Right lobe of liver (tissue), 6 donors: ENCODE data around the gene TMEM123. TPM values are rescaled to one million over a fixed set of nuclear protein-coding genes. Genes with fewer than 3 reads are reported as not detected.

Experiments used
- ATAC-seq, 4 donors: fragments of 200-7000 bp; cut with Tn5 transposase; one replicate each; pipeline ENCODE4 v1.9.1; 2020; ENCODE audit warnings: mild to moderate bottlenecking in 4 of 4, moderate library complexity in 4 of 4
- DNase-seq, 3 donors: peaks; one replicate each; pipeline ENCODE4 v3.0.0-alpha.2; 2020
- H3K27ac ChIP-seq, 3 donors: fragments of 200-600 bp; one replicate each; pipeline ENCODE4 v1.8.0; 2022
- H3K27me3 ChIP-seq, 2 donors: fragments of 200-600 bp; one replicate each; pipeline ENCODE4 v1.8.0; 2022
- H3K36me3 ChIP-seq, 4 donors: fragments of 200-600 bp; sonication (generic) in 1 of 4; one replicate each; pipeline versions ENCODE4 v1.5.1 to v1.8.0; 2017 to 2022; ENCODE audit warnings: control low read depth in 1 of 4
- H3K4me1 ChIP-seq, 4 donors: fragments of 200-600 bp; sonication (generic) in 1 of 4; one replicate each; pipeline versions ENCODE4 v1.5.1 to v1.8.0; 2017 to 2022; ENCODE audit warnings: control low read depth in 1 of 4
- H3K4me3 ChIP-seq, 3 donors: fragments of 200-600 bp; one replicate each; pipeline ENCODE4 v1.8.0; 2022
- H3K9me3 ChIP-seq, 4 donors: fragments of 200-600 bp; sonication (generic) in 1 of 4; one replicate each; pipeline versions ENCODE4 v1.5.1 to v1.8.0; 2017 to 2022; ENCODE audit warnings: control low read depth in 1 of 4
- POLR2A ChIP-seq: fragments of 450-650 bp; IDR thresholded peaks from one replicate; pipeline ENCODE4 v1.6.1; 2017; ENCODE audit warnings: antibody characterized with exemption, mild to moderate bottlenecking
- WGBS: methylation state at CpG from one replicate; pipeline ENCODE4 v1.1.6; 2018; ENCODE audit warnings: low coverage, low lambda C conversion rate; ENCODE audit not compliant: insufficient coverage; ENCODE audit errors: missing lambda C conversion rate; 5-methylcytosine and 5-hydroxymethylcytosine counted together
- intact Hi-C, 2 donors: fragments of 100-400 bp; cut with DNase I; formaldehyde crosslinking; loops; one replicate each; pipeline versions ENCODE4 v1.11.2 to v1.14.1; 2022
- total RNA-seq, 6 experiments: library from RNA; depleted of rRNA in 2 of 6; stranded (reverse); fragments of >200 nt in 2 of 6; fragmentation: NEBNext Ultra II Directional in 3 of 6; extraction: Animal tissue kit (Norgen Biotek cat#: 25700) in 3 of 6; gene quantifications; one replicate each; pipeline versions ENCODE4 v1.1.0 to v1.2.4, GENCODE V29; 2016 to 2023
- TF ChIP-seq, protein P1 (sequence below), 4 donors: fragments of 200-600 bp in 3 of 4; fragments of 450-650 bp in 1 of 4; IDR thresholded peaks; one replicate each; pipeline versions ENCODE4 v1.5.1 to v1.8.0; 2016 to 2022; ENCODE audit warnings: antibody characterized with exemption in 4 of 4, mild to moderate bottlenecking in 2 of 4
- donor health status: DM: no; HTN: yes; CAD: no.
- donor health status: DM: no; HTN: no; CAD: no.
- donor health status: DM: no; HTN: no; CAD: no.
- donor health status: DM: no; HTN: yes; CAD: no.
- donor health status: DM: no; HTN: yes; CAD: no.

The TMEM123 gene
- total RNA-seq, 6 experiments from 2014 or later = 173 to 557 (median 229) TPM

DNA sequence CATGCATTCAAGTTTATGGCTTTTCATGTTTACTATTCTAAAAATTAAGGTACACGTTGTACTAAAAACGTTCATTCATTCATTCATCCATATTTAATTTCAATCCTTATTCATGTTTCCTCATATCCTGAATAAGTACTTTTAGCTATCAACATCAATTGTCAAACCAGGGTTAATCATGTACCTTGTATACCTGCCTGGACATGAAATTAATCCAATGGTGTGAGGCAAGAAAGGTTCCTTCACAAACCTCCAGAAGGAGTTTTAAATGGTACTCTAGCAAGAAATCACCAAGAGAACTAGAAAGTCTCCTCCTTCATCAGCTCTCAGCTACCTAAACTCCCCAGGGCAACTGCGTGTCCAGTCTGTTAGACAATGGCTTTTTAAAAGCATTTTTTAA lies 33.4 kb downstream of the TMEM123 start:
- Histone ChIP-seq H3K9me3 (no peaks in the 10 kb centered on the region), H3K27ac (no peak overlapping the region), H3K36me3 (no peaks in the 10 kb centered on the region), H3K27me3 (no peaks in the 10 kb centered on the region), H3K4me3 (no peak overlapping the region), H3K4me1 (peaks cover 0 to 17% (median 0%) of the 10 kb centered on the region in 4 donors)
- intact Hi-C loops = no loop called here
- ATAC-seq = no peak
- DNase-seq = no peak
- 85% methylated on average over 3 of the region's 3 CpGs for WGBS
- TF ChIP-seq POLR2A = no peak
- TF ChIP-seq, protein P1, sequence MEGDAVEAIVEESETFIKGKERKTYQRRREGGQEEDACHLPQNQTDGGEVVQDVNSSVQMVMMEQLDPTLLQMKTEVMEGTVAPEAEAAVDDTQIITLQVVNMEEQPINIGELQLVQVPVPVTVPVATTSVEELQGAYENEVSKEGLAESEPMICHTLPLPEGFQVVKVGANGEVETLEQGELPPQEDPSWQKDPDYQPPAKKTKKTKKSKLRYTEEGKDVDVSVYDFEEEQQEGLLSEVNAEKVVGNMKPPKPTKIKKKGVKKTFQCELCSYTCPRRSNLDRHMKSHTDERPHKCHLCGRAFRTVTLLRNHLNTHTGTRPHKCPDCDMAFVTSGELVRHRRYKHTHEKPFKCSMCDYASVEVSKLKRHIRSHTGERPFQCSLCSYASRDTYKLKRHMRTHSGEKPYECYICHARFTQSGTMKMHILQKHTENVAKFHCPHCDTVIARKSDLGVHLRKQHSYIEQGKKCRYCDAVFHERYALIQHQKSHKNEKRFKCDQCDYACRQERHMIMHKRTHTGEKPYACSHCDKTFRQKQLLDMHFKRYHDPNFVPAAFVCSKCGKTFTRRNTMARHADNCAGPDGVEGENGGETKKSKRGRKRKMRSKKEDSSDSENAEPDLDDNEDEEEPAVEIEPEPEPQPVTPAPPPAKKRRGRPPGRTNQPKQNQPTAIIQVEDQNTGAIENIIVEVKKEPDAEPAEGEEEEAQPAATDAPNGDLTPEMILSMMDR (IDR thresholded peaks at IDR 0.05) = no peak

DNA sequence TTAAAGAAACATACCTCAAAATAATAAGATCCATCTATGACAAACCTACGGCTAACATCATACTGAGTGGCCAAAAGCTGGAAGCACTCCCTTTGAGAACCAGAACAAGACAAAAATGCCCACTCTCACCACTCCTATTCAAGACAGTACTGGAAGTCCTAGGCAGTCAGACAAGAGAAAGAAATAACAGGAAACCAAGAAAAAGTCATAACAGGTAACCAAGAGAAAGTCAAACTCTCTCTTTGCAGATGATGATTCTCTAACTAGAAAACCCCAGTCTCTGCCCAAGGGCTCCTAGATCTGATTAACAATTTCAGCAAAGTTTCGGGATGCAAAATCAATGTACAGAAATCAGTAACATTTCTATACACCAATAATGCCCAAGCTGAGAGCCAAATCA lies 35.6 kb downstream of the TMEM123 start:
- Histone ChIP-seq H3K36me3 (no peaks in the 10 kb centered on the region), H3K27me3 (no peaks in the 10 kb centered on the region), H3K4me1 (peaks cover 0 to 24% (median 0%) of the 10 kb centered on the region in 4 donors), H3K27ac (no peak overlapping the region), H3K9me3 (no peaks in the 10 kb centered on the region), H3K4me3 (no peak overlapping the region)
- no peak for TF ChIP-seq POLR2A
- TF ChIP-seq, protein P1 (IDR thresholded peaks at IDR 0.05) = no peak
- 83% methylated on average over 2 of the region's 2 CpGs for WGBS
- DNase-seq (no peak), ATAC-seq (no peak)
- intact Hi-C loops = no loop called here

DNA sequence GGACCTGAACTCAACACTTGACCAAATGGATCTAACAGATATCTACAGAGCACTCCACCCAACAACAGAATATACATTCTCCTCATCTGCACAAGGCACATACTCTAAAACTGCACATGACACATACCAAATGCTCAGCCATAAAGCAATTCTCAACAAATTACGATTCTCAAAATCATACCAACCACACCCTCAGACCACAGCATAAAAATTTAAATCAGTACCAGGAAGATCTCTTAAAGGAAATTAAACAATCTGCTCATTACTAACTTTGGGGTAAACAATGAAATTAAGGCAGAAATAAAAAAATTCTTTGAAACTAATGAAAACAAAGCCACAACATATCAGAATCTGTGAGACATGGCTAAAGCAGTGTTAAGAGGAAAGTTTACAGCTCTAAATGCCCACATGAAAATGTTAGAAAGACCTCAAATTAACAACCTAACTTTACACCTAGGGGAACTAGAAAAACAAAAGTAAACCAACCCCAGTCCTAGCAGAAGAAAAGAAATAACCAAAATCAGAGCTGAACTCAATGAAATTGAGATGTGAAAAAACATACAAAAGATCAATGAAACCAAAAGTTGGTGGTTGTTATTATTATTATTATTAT lies 37.2 kb downstream of the TMEM123 start:
- WGBS = 60% methylated on average over 1 of the region's 1 CpG
- intact Hi-C loops = no loop called here
- H3K4me3 ChIP-seq = no peak overlapping the region
- H3K27me3 ChIP-seq = no peaks in the 10 kb centered on the region
- H3K27ac ChIP-seq = no peak overlapping the region
- DNase-seq = no peak
- peaks cover 0 to 24% (median 0%) of the 10 kb centered on the region in 4 donors for H3K4me1 ChIP-seq
- peaks cover 0 to 2% (median 0%) of the 10 kb centered on the region in 4 donors for H3K36me3 ChIP-seq
- ATAC-seq = no peak
- TF ChIP-seq POLR2A = no peak
- TF ChIP-seq, protein P1 (IDR thresholded peaks at IDR 0.05) = no peak
- no peaks in the 10 kb centered on the region for H3K9me3 ChIP-seq

DNA sequence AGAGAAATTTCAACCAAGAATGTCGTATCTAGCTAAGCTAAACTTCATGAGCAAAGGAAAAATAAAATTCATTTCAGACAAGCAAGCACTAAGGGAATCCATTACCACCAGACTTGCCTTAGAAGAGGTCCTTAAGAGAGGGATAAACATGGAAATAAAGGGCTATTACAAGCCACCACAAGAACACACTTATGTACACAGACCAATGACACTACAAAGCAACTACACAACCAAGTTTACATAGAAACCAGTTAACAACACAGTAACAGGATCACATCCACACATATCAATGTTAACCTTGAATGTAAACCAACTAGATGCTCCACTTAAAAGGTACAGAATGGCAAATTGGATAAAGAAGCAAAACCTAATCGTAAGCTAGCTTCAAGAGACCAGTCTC lies 38.0 kb downstream of the TMEM123 start:
- TF ChIP-seq POLR2A = no peak
- TF ChIP-seq, protein P1 (IDR thresholded peaks at IDR 0.05) = no peak
- peak in 1 of 4 donors; percentile 12 for ATAC-seq
- Histone ChIP-seq H3K27ac (no peak overlapping the region), H3K36me3 (peaks cover 0 to 6% (median 2%) of the 10 kb centered on the region in 4 donors), H3K27me3 (no peaks in the 10 kb centered on the region), H3K4me1 (peaks cover 0 to 24% (median 0%) of the 10 kb centered on the region in 4 donors), H3K9me3 (no peaks in the 10 kb centered on the region), H3K4me3 (no peak overlapping the region)
- intact Hi-C loops = no loop called here
- no peak for DNase-seq
- WGBS = 100% methylated on average over 2 of the region's 2 CpGs
